ENCODE results near the gene PLCB4.

Gene PLCB4

GRCh38 chr20:9334866-9335265 is 266.0 kb downstream of the PLCB4 start:
- Histone ChIP-seq H2AFZ (ENCODE audit: low read depth, low read length) (no peak overlapping the region), H3K14ac (ENCODE audit: low read length in 2 of 2) (no peak overlapping the region), H4K91ac (ENCODE audit: low read length) (no peak overlapping the region), H3K79me1 (replicated peaks; ENCODE audit: low read length, poor library complexity, severe bottlenecking) (peaks cover 19% of the 10 kb centered on the region), H3K9me3 (ENCODE audit: control insufficient read depth, low read length) (no peaks in the 10 kb centered on the region), H3K4me3 (ENCODE audit: insufficient read depth in 1 of 2, low read depth in 1 of 2, low read length in 2 of 2) (no peak overlapping the region), H3K4me2 (ENCODE audit: low read length, poor library complexity, severe bottlenecking) (no peak overlapping the region), H3K23ac (ENCODE audit: low read length in 2 of 2) (no peak overlapping the region), H3K9ac (ENCODE audit: low read length) (no peak overlapping the region), H3K4me1 (ENCODE audit: control insufficient read depth, insufficient read depth, low read depth, low read length) (peaks cover 6% of the 10 kb centered on the region), H2BK12ac (ENCODE audit: low read length in 2 of 2) (no peak overlapping the region), H2AK5ac (ENCODE audit: low read length, severe bottlenecking) (no peak overlapping the region), H2BK120ac (ENCODE audit: low read depth, low read length) (no peak overlapping the region), H3K27ac (ENCODE audit: low read length, poor library complexity, severe bottlenecking) (no peak overlapping the region), H3K4ac (ENCODE audit: low read depth in 1 of 2, low read length in 2 of 2) (no peak overlapping the region), H4K8ac (ENCODE audit: low read length) (no peak overlapping the region), H3K27me3 (ENCODE audit: control insufficient read depth in 1 of 2, insufficient read depth in 1 of 2, low read length in 2 of 2) (no peaks in the 10 kb centered on the region), H3K36me3 (ENCODE audit: control insufficient read depth in 1 of 2, insufficient read depth in 2 of 2, low read depth in 1 of 2, low read length in 2 of 2) (peaks cover 0 to 4% of the 10 kb centered on the region in 2 experiments), H3K18ac (ENCODE audit: low read depth in 1 of 2, low read length in 2 of 2) (no peak overlapping the region), H2BK5ac (ENCODE audit: low read depth, low read length, poor library complexity, severe bottlenecking) (no peak overlapping the region), H2BK15ac (ENCODE audit: low read depth, poor library complexity, severe bottlenecking) (no peak overlapping the region)
- 93% methylated on average over 2 of the region's 3 CpGs for WGBS
- no peak for DNase-seq

DNA sequence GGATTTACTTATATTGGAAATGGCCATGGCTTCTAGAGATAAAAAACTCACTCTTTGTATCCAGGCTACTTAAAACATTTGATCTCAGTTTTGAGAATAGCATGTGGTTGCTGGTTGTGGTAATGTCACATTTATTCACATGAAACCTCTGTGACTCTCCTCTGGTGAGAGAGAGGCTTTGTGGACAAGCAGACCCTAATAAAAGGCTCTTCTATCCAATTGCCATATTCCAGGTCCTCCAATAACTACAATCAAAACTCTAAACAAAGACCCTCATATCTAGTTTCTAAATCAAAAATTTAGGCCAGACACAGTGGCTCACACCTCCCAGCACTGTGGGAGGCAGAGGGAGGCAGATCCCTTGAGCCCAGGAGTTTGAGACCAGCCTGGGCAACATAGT is 269.2 kb downstream of the PLCB4 start:
- H3K4me3 ChIP-seq (ENCODE audit: insufficient read depth in 1 of 2, low read depth in 1 of 2, low read length in 2 of 2), result no peak overlapping the region
- no peak overlapping the region for H3K23ac ChIP-seq (ENCODE audit: low read length in 2 of 2)

GRCh38 chr20:9339708-9340107 is 270.8 kb downstream of the PLCB4 start:
- no peak overlapping the region for H3K18ac ChIP-seq (ENCODE audit: low read depth in 1 of 2, low read length in 2 of 2)
- no peak overlapping the region for H2BK15ac ChIP-seq (ENCODE audit: low read depth, poor library complexity, severe bottlenecking)
- H3K27me3 ChIP-seq (ENCODE audit: control insufficient read depth in 1 of 2, insufficient read depth in 1 of 2, low read length in 2 of 2), result no peaks in the 10 kb centered on the region
- H3K27ac ChIP-seq (ENCODE audit: low read length, poor library complexity, severe bottlenecking), result peak overlapping the region; percentile 13
- no peak overlapping the region for H4K91ac ChIP-seq (ENCODE audit: low read length)
- WGBS, result 94% methylated on average over 2 of the region's 3 CpGs
- no peak overlapping the region for H3K4me2 ChIP-seq (ENCODE audit: low read length, poor library complexity, severe bottlenecking)
- peaks cover 5% of the 10 kb centered on the region for H3K4me1 ChIP-seq (ENCODE audit: control insufficient read depth, insufficient read depth, low read depth, low read length)
- peaks cover 14% of the 10 kb centered on the region for H3K79me1 ChIP-seq (replicated peaks; ENCODE audit: low read length, poor library complexity, severe bottlenecking)
- H2AFZ ChIP-seq (ENCODE audit: low read depth, low read length), result no peak overlapping the region
- peaks cover 0 to 6% of the 10 kb centered on the region in 2 experiments for H3K36me3 ChIP-seq (ENCODE audit: control insufficient read depth in 1 of 2, insufficient read depth in 2 of 2, low read depth in 1 of 2, low read length in 2 of 2)
- no peak overlapping the region for H2BK5ac ChIP-seq (ENCODE audit: low read depth, low read length, poor library complexity, severe bottlenecking)
- no peak for DNase-seq
- no peak overlapping the region for H3K14ac ChIP-seq (ENCODE audit: low read length in 2 of 2)
- H2BK12ac ChIP-seq (ENCODE audit: low read length in 2 of 2), result no peak overlapping the region
- no peak overlapping the region for H2AK5ac ChIP-seq (ENCODE audit: low read length, severe bottlenecking)
- H3K4ac ChIP-seq (ENCODE audit: low read depth in 1 of 2, low read length in 2 of 2), result no peak overlapping the region
- H2BK120ac ChIP-seq (ENCODE audit: low read depth, low read length), result no peak overlapping the region
- H3K23ac ChIP-seq (ENCODE audit: low read length in 2 of 2), result no peak overlapping the region
- no peak overlapping the region for H4K8ac ChIP-seq (ENCODE audit: low read length)
- no peaks in the 10 kb centered on the region for H3K9me3 ChIP-seq (ENCODE audit: control insufficient read depth, low read length)
- no peak overlapping the region for H3K4me3 ChIP-seq (ENCODE audit: insufficient read depth in 1 of 2, low read depth in 1 of 2, low read length in 2 of 2)
- H3K9ac ChIP-seq (ENCODE audit: low read length), result no peak overlapping the region

More for the DNA sequence above, 269.2 kb downstream of the PLCB4 start:
- H3K9me3 ChIP-seq (ENCODE audit: control insufficient read depth, low read length), result no peaks in the 10 kb centered on the region
- no peak overlapping the region for H4K8ac ChIP-seq (ENCODE audit: low read length)
- H3K4me1 ChIP-seq (ENCODE audit: control insufficient read depth, insufficient read depth, low read depth, low read length), result peaks cover 2% of the 10 kb centered on the region
- no peak overlapping the region for H2BK15ac ChIP-seq (ENCODE audit: low read depth, poor library complexity, severe bottlenecking)
- H3K14ac ChIP-seq (ENCODE audit: low read length in 2 of 2), result no peak overlapping the region
- no peak overlapping the region for H2BK12ac ChIP-seq (ENCODE audit: low read length in 2 of 2)
- H3K9ac ChIP-seq (ENCODE audit: low read length), result no peak overlapping the region
- no peak for DNase-seq
- H2BK120ac ChIP-seq (ENCODE audit: low read depth, low read length), result no peak overlapping the region
- H4K91ac ChIP-seq (ENCODE audit: low read length), result no peak overlapping the region
- H2BK5ac ChIP-seq (ENCODE audit: low read depth, low read length, poor library complexity, severe bottlenecking), result no peak overlapping the region
- peaks cover 21% of the 10 kb centered on the region for H3K79me1 ChIP-seq (replicated peaks; ENCODE audit: low read length, poor library complexity, severe bottlenecking)
- H3K18ac ChIP-seq (ENCODE audit: low read depth in 1 of 2, low read length in 2 of 2), result no peak overlapping the region
- no peak overlapping the region for H3K4me2 ChIP-seq (ENCODE audit: low read length, poor library complexity, severe bottlenecking)
- no peak overlapping the region for H2AK5ac ChIP-seq (ENCODE audit: low read length, severe bottlenecking)
- no peak overlapping the region for H2AFZ ChIP-seq (ENCODE audit: low read depth, low read length)
- H3K27me3 ChIP-seq (ENCODE audit: control insufficient read depth in 1 of 2, insufficient read depth in 1 of 2, low read length in 2 of 2), result no peaks in the 10 kb centered on the region
- no peak overlapping the region for H3K27ac ChIP-seq (ENCODE audit: low read length, poor library complexity, severe bottlenecking)
- H3K4ac ChIP-seq (ENCODE audit: low read depth in 1 of 2, low read length in 2 of 2), result no peak overlapping the region
- H3K36me3 ChIP-seq (ENCODE audit: control insufficient read depth in 1 of 2, insufficient read depth in 2 of 2, low read depth in 1 of 2, low read length in 2 of 2), result peaks cover 0 to 6% of the 10 kb centered on the region in 2 experiments

DNA sequence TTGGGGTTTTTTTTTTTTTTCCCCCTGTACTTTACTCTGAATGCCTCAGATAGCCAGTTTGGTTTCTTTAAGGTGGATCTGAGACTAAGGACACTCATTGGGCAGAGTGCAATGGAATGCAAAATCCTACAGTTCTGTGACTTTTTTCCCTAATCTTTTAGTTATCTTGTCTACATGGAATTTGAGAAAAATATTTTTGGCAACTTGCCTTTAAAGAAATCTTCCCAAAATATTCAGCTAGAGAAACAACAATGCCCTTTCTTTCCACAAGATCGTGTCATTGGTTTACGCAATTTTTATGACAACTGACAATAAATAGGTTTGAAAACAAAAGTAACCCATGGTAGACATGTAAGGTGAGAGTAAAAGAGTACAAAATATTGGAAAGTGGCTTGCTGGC is 273.8 kb downstream of the PLCB4 start:
- H4K91ac ChIP-seq (ENCODE audit: low read length), result no peak overlapping the region
- H3K27ac ChIP-seq (ENCODE audit: low read length, poor library complexity, severe bottlenecking), result no peak overlapping the region
- no peak overlapping the region for H3K14ac ChIP-seq (ENCODE audit: low read length in 2 of 2)
- peaks cover 0 to 6% of the 10 kb centered on the region in 2 experiments for H3K36me3 ChIP-seq (ENCODE audit: control insufficient read depth in 1 of 2, insufficient read depth in 2 of 2, low read depth in 1 of 2, low read length in 2 of 2)
- DNase-seq, result no peak
- no peak overlapping the region for H2BK12ac ChIP-seq (ENCODE audit: low read length in 2 of 2)
- no peak overlapping the region for H4K8ac ChIP-seq (ENCODE audit: low read length)
- no peak overlapping the region for H3K23ac ChIP-seq (ENCODE audit: low read length in 2 of 2)
- H3K9ac ChIP-seq (ENCODE audit: low read length), result no peak overlapping the region
- H2BK120ac ChIP-seq (ENCODE audit: low read depth, low read length), result no peak overlapping the region
- no peaks in the 10 kb centered on the region for H3K9me3 ChIP-seq (ENCODE audit: control insufficient read depth, low read length)
- no peak overlapping the region for H3K4me2 ChIP-seq (ENCODE audit: low read length, poor library complexity, severe bottlenecking)
- peaks cover 5% of the 10 kb centered on the region for H3K4me1 ChIP-seq (ENCODE audit: control insufficient read depth, insufficient read depth, low read depth, low read length)
- no peak overlapping the region for H2BK5ac ChIP-seq (ENCODE audit: low read depth, low read length, poor library complexity, severe bottlenecking)
- no peaks in the 10 kb centered on the region for H3K27me3 ChIP-seq (ENCODE audit: control insufficient read depth in 1 of 2, insufficient read depth in 1 of 2, low read length in 2 of 2)
- no peak overlapping the region for H2AK5ac ChIP-seq (ENCODE audit: low read length, severe bottlenecking)
- no peak overlapping the region for H3K18ac ChIP-seq (ENCODE audit: low read depth in 1 of 2, low read length in 2 of 2)
- no peak overlapping the region for H2BK15ac ChIP-seq (ENCODE audit: low read depth, poor library complexity, severe bottlenecking)
- WGBS, result 90% methylated on average over 2 of the region's 2 CpGs
- H2AFZ ChIP-seq (ENCODE audit: low read depth, low read length), result no peak overlapping the region
- no peak overlapping the region for H3K4ac ChIP-seq (ENCODE audit: low read depth in 1 of 2, low read length in 2 of 2)
- peaks cover 12% of the 10 kb centered on the region for H3K79me1 ChIP-seq (replicated peaks; ENCODE audit: low read length, poor library complexity, severe bottlenecking)
- H3K4me3 ChIP-seq (ENCODE audit: insufficient read depth in 1 of 2, low read depth in 1 of 2, low read length in 2 of 2), result no peak overlapping the region
